ENCODE measurements around the gene ADAM33.

Gene ADAM33

GRCh38 chr20:3702611-3703391 is 21.0 kb upstream of the ADAM33 start:
- DNase-seq (ENCODE audit: low spot score in 2 of 2), result no peak
- no peaks in the 10 kb centered on the region for H3K27me3 ChIP-seq (ENCODE audit: low read depth)
- no peaks in the 10 kb centered on the region for H3K9me3 ChIP-seq
- no peak overlapping the region for H3K4me3 ChIP-seq
- H3K36me3 ChIP-seq (replicated peaks), result no peaks in the 10 kb centered on the region
- in situ Hi-C loops (cut with MboI; ENCODE audit: low sequenced_read_pairs), result loop anchor here (10.0 kb wide), 1 partner anchor 138 kb away; no protein-coding TSS in a partner anchor
- H3K4me1 ChIP-seq, result no peaks in the 10 kb centered on the region

GRCh38 chr20:3701061-3701998 is 19.5 kb upstream of the ADAM33 start:
- Histone ChIP-seq H3K9me3 (no peaks in the 10 kb centered on the region; the same call in 1 of the 2 replicates), H3K27me3 (ENCODE audit: low read depth) (no peaks in the 10 kb centered on the region), H3K4me3 (no peak overlapping the region), H3K4me1 (no peaks in the 10 kb centered on the region), H3K36me3 (replicated peaks) (no peaks in the 10 kb centered on the region)
- in situ Hi-C loops (cut with MboI; ENCODE audit: low sequenced_read_pairs), result loop anchor here (10.0 kb wide), 1 partner anchor 137 kb away; no protein-coding TSS in a partner anchor
- DNase-seq (ENCODE audit: low spot score in 2 of 2), result no peak

GRCh38 chr20:3699037-3699436 is 17.2 kb upstream of the ADAM33 start:
- no peak for DNase-seq (ENCODE audit: low spot score in 2 of 2)
- no peaks in the 10 kb centered on the region for H3K27me3 ChIP-seq (ENCODE audit: low read depth)

GRCh38 chr20:3698591-3699001 is 16.8 kb upstream of the ADAM33 start:
- Histone ChIP-seq H3K4me1 (no peaks in the 10 kb centered on the region), H3K36me3 (replicated peaks) (no peaks in the 10 kb centered on the region), H3K27me3 (ENCODE audit: low read depth) (no peaks in the 10 kb centered on the region), H3K4me3 (no peak overlapping the region), H3K9me3 (no peaks in the 10 kb centered on the region; the same call in 1 of the 2 replicates)
- no peak for DNase-seq (ENCODE audit: low spot score in 2 of 2)
- in situ Hi-C loops (cut with MboI; ENCODE audit: low sequenced_read_pairs), result no loop called here

More at GRCh38 chr20:3699037-3699436, 17.2 kb upstream of the ADAM33 start:
- no peaks in the 10 kb centered on the region for H3K4me1 ChIP-seq
- no peak overlapping the region for H3K4me3 ChIP-seq
- H3K9me3 ChIP-seq, result no peaks in the 10 kb centered on the region; the same call in 1 of the 2 replicates
- in situ Hi-C loops (cut with MboI; ENCODE audit: low sequenced_read_pairs), result no loop called here
- H3K36me3 ChIP-seq (replicated peaks), result no peaks in the 10 kb centered on the region

- no peak for DNase-seq (ENCODE audit: low spot score in 2 of 2)
- no peaks in the 10 kb centered on the region for H3K36me3 ChIP-seq (replicated peaks)
- no peaks in the 10 kb centered on the region for H3K4me1 ChIP-seq
- H3K4me3 ChIP-seq, result no peak overlapping the region
- no peaks in the 10 kb centered on the region for H3K27me3 ChIP-seq (ENCODE audit: low read depth)
- in situ Hi-C loops (cut with MboI; ENCODE audit: low sequenced_read_pairs), result no loop called here
- H3K9me3 ChIP-seq, result no peaks in the 10 kb centered on the region; the same call in 1 of the 2 replicates
Measured at GRCh38 chr20:3697588-3698305, 15.9 kb upstream of the ADAM33 start.

GRCh38 chr20:3696745-3697587 is 15.2 kb upstream of the ADAM33 start:
- Histone ChIP-seq H3K27me3 (ENCODE audit: low read depth) (no peaks in the 10 kb centered on the region), H3K9me3 (no peaks in the 10 kb centered on the region; the same call in 1 of the 2 replicates), H3K4me3 (no peak overlapping the region), H3K36me3 (replicated peaks) (no peaks in the 10 kb centered on the region), H3K4me1 (no peaks in the 10 kb centered on the region)
- in situ Hi-C loops (cut with MboI; ENCODE audit: low sequenced_read_pairs), result no loop called here
- no peak for DNase-seq (ENCODE audit: low spot score in 2 of 2)

GRCh38 chr20:3696200-3696599 is 14.4 kb upstream of the ADAM33 start:
- Histone ChIP-seq H3K36me3 (replicated peaks) (no peaks in the 10 kb centered on the region), H3K9me3 (no peaks in the 10 kb centered on the region; the same call in 1 of the 2 replicates), H3K4me3 (no peak overlapping the region), H3K4me1 (no peaks in the 10 kb centered on the region), H3K27me3 (ENCODE audit: low read depth) (no peaks in the 10 kb centered on the region)
- no peak for DNase-seq (ENCODE audit: low spot score in 2 of 2)
- in situ Hi-C loops (cut with MboI; ENCODE audit: low sequenced_read_pairs), result no loop called here

- H3K4me1 ChIP-seq, result no peaks in the 10 kb centered on the region
- no peaks in the 10 kb centered on the region for H3K36me3 ChIP-seq (replicated peaks)
- H3K27me3 ChIP-seq (ENCODE audit: low read depth), result no peaks in the 10 kb centered on the region
- H3K4me3 ChIP-seq, result no peak overlapping the region
- in situ Hi-C loops (cut with MboI; ENCODE audit: low sequenced_read_pairs), result no loop called here
- H3K9me3 ChIP-seq, result no peaks in the 10 kb centered on the region; the same call in 1 of the 2 replicates
- no peak for DNase-seq (ENCODE audit: low spot score in 2 of 2)
Measured at GRCh38 chr20:3694864-3695263, 13.1 kb upstream of the ADAM33 start.

- no peak for DNase-seq (ENCODE audit: low spot score in 2 of 2)
- H3K4me1 ChIP-seq, result no peaks in the 10 kb centered on the region
- no peaks in the 10 kb centered on the region; the same call in 1 of the 2 replicates for H3K9me3 ChIP-seq
- no peak overlapping the region for H3K4me3 ChIP-seq
- no peaks in the 10 kb centered on the region for H3K27me3 ChIP-seq (ENCODE audit: low read depth)
- in situ Hi-C loops (cut with MboI; ENCODE audit: low sequenced_read_pairs), result no loop called here
- no peaks in the 10 kb centered on the region for H3K36me3 ChIP-seq (replicated peaks)
Measured at GRCh38 chr20:3693376-3693775, 11.6 kb upstream of the ADAM33 start.

GRCh38 chr20:3692706-3693294 is 11.0 kb upstream of the ADAM33 start:
- Histone ChIP-seq H3K36me3 (replicated peaks) (no peaks in the 10 kb centered on the region), H3K4me3 (no peak overlapping the region), H3K27me3 (ENCODE audit: low read depth) (no peaks in the 10 kb centered on the region), H3K4me1 (no peaks in the 10 kb centered on the region), H3K9me3 (no peaks in the 10 kb centered on the region; the same call in 1 of the 2 replicates)
- in situ Hi-C loops (cut with MboI; ENCODE audit: low sequenced_read_pairs), result no loop called here
- no peak for DNase-seq (ENCODE audit: low spot score in 2 of 2)

GRCh38 chr20:3691897-3692296 is 10.1 kb upstream of the ADAM33 start:
- no peak for DNase-seq (ENCODE audit: low spot score in 2 of 2)
- in situ Hi-C loops (cut with MboI; ENCODE audit: low sequenced_read_pairs), result no loop called here

GRCh38 chr20:3691306-3691705 is 9.5 kb upstream of the ADAM33 start:
- DNase-seq (ENCODE audit: low spot score in 2 of 2), result no peak
- Histone ChIP-seq H3K27me3 (ENCODE audit: low read depth) (no peaks in the 10 kb centered on the region), H3K4me3 (no peak overlapping the region), H3K36me3 (replicated peaks) (no peaks in the 10 kb centered on the region), H3K9me3 (no peaks in the 10 kb centered on the region; the same call in 1 of the 2 replicates), H3K4me1 (no peaks in the 10 kb centered on the region)
- in situ Hi-C loops (cut with MboI; ENCODE audit: low sequenced_read_pairs), result no loop called here

More at GRCh38 chr20:3691897-3692296, 10.1 kb upstream of the ADAM33 start:
- Histone ChIP-seq H3K4me1 (no peaks in the 10 kb centered on the region), H3K4me3 (no peak overlapping the region), H3K27me3 (ENCODE audit: low read depth) (no peaks in the 10 kb centered on the region), H3K9me3 (no peaks in the 10 kb centered on the region; the same call in 1 of the 2 replicates), H3K36me3 (replicated peaks) (no peaks in the 10 kb centered on the region)

All from HAP-1 (cell line).